CD1c-positive myeloid dendritic cell (primary cell): ENCODE measurements around the gene TPST1.
"Not testable (repeated sequence)": the region's sequence is repeated elsewhere in the genome, so short reads cannot be mapped to it uniquely, and the experiment has no call there.

Experiments
- DNase-seq: peaks from one replicate; pipeline ENCODE4 v3.0.0-alpha.2; 2016; ENCODE audit errors: extremely low spot score

TPST1 gene

DNA sequence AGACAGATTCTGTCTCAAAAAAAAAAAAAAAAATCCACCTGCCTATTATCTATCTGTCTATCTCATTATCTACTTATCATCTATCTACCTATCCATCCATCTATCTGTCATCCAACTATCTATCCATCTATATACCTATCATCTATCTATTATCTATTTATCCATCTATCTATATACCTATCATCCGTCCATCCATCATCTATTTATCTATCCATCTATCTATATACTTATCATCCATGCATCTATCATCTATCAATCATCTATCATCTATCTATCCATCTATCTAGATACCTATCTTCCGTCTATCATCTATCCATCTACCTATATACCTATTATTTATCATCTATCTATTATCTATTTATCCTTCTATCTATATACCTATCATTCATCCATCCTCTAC, 16.5 kb upstream of the TPST1 start:
- DNase-seq: no peak

DNA sequence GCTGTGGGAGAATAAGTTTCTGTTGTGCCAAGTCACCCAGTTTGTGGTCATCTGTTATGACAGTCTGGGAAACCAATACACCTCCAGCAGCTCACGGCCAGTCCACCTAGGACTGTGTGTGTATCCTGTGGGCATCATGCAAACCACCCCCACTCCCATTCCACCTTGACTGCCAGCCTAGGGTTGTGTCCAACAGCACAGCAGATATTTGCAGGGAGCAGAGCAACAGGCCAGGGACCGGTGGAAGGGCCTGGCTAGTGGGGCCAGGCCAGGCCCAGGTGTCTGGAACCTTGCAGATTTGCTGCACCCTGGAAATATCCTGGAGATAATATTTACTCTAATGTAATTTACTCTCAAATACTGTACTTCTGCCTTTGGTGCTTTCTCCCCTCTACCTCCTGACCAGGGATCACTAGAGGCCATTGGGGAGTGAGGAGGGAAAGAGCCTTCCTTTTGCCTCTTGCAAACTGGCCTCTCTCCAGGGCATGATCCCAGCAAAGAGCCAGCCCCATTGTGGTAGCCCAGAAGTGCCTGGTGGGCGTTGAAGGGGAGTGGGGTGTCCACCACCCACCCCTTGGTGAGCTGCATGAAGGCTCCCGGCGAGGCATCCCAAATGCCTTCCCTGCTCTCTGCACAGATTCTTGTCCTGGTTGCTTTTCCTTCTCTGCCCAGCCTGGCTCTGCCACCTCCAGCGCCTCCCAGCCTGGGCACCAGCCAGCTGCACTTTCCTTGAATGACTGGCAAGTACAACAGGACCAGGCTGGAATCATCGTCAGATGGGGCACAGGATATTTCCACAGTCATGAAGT, 15.2 kb upstream of the TPST1 start:
- DNase-seq: no peak

GRCh38 chr7:66190504-66190857, 14.7 kb upstream of the TPST1 start:
- DNase-seq: no peak

GRCh38 chr7:66193146-66193725, 11.9 kb upstream of the TPST1 start:
- no peak for DNase-seq

GRCh38 chr7:66198469-66198868, 6.7 kb upstream of the TPST1 start:
- no peak for DNase-seq

DNA sequence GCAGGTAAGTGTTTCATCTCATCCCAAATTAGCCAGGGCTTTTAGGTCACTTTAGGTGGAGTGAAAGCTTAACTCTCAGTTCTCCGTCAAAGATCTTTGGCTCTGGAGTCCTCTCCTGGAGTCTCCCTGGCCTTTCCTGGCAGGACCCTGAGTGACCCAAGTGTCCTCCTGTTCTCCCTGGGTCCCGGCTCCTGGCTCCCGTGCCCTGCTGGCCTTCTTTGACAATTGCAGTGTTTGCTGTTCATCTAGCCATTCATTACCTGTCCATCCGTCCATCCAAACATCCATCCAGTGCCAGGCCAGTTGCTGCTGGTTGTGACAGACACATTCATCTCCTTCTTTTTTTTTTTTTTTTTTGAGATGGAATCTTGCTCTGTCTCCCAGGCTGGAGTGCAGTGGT, 6.2 kb upstream of the TPST1 start:
- DNase-seq: no peak

DNA sequence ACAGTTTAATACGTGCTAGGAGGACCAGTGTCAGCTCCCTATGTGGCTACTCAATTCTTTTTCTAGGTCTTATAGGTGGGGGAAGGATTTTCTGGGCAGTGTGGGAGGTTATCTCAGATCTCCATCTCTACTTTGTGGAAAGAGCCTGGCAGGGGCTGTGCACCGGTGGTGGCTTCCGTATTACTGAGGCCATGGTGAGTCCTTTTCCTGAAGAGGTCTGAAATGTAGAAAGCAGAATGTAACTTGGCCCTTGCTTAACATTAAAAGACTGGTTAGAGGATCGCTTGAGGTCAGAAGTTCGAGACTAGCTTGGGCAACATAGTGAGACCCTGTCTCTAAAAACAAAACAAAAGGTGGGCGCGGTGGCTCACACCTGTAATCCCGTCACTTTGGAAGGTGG, 2.7 kb upstream of the TPST1 start:
- no peak for DNase-seq

GRCh38 chr7:66205741-66206090, 582 bp downstream of the TPST1 start:
- DNase-seq: no peak

DNA sequence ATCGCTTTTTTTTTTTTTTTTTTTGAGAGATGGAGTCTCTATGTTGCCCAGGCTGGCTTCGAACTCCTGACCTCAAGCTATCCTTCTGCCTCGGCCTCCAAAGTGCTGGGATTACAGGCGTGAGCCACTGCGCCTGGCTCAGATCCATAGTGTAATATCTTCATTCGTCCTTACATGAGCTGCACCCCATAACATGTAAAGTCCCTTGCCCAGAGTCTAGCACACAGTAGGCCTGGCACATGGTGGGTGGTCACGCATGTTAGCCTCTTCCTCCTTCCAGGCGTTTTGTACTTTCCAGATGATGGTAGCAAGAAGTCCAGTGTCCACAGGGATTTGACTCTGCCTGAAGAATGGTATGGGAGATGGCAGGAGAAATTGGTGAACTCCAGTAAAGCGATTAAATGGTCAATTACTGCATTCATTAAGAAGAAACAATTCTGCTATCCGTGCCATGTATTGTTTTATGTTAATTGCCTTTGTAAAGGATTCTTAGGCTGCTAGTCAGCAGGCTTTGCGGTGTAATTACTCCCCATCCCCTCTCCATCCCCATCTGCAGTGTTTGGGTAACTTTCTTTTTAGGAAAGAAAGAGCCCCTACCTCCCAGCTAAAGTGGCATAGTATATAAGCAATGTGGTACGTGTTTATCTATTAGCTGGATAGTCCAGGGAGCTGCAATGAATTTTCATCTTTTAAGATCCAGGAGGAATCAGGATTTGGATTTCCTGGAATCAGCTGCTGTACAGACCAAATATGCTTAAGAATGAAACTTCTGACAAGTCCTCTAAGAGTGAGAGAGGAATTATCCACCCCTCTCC, 1.2 kb downstream of the TPST1 start:
- no peak for DNase-seq

DNA sequence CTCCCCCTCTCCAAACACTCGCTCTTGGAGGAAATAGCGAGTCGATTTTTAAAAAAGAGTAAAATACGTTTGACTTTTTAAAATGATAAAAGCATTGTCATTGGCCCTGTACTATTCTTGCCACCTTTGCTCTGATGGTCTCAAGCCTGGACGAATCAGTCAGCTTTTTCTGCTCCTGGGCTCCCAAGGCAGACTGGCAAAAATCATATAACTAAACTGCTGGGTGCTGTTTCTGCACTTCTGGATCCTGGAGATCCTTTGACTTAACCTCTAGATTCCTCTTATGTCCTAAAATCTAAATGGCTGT, 1.8 kb downstream of the TPST1 start:
- DNase-seq: no peak

GRCh38 chr7:66207540-66207939, 2.4 kb downstream of the TPST1 start:
- no peak for DNase-seq

DNA sequence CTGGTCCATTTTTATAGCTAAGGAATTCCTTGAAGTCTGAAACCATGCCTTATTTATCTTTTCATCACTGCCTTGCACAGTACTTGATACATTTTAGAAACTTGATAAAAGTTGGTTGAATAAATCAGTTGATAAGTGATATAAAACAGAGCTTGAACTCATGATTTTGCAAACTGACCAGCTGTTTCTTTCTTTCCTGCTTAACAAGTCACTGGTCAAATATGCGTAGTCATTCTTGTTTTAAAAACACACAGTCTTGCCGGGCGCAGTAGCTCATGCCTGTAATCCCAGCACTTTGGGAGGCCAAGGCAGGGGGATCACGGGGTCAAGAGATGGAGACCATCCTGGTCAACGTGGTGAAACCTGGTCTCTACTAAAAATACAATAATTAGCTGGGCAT, 6.3 kb downstream of the TPST1 start:
- no peak for DNase-seq

DNA sequence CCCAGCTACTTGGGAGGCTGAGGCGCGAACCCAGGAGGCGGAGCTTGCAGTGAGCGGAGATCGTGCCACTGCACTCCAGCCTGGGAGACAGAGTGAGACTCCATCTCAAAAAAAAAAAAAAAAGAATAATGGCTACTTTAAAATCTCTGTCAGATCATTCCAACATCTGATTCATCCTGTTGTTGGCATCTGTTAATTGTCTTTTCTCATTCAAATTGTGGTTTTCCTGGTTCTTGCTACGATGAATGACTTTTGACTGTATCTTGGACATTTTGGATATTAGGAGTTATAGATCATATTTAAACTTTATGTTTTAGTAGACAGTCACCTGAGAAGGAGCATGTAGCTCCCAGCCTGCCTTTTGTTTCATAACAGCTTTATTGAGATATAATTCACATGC, 8.5 kb downstream of the TPST1 start:
- no peak for DNase-seq

GRCh38 chr7:66216687-66217086, 11.6 kb downstream of the TPST1 start:
- no peak for DNase-seq

DNA sequence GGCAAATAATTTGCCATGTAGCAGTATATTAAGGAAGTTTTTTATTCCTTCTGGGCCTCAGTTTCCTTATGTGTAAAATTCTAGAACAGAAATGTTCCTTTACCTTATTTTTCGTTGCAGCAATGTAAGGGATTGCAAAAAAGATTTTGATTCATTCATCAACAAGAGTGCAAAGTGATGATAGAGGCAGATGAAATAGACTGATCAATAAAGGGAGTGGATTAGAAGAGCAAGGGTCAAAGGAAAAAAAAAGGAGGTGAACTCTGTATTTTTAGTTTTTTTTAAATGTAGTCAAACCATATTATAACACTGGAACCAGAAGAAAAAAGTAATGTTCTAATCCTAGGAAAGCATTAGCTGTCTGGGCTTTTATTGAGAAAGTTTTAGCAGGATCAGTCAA, 14.7 kb downstream of the TPST1 start:
- DNase-seq: no peak

GRCh38 chr7:66221442-66221841, 16.3 kb downstream of the TPST1 start:
- no peak for DNase-seq

DNA sequence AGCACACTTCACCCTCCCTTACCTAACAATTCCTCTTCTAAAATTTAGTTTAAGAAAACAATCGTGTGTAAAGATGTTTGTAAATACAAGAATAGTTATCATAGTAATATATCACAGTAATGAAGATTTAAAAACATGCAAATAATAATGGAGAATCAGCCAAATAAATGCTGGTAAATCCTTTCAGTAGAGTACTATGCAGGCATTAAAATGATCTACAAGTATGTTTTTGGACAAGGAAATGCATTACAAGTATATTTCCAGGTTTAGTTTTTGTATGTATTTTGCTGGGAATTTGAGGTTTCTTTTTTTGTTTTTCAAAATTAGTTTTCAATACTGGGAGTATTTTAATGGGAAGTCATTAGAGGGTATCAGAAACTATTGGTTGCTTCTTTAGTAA, 22.7 kb downstream of the TPST1 start:
- no peak for DNase-seq

- not testable (repeated sequence) for DNase-seq
Observed at GRCh38 chr7:66231326-66232216, 26.4 kb downstream of the TPST1 start.

GRCh38 chr7:66233638-66234037, 28.5 kb downstream of the TPST1 start:
- DNase-seq: no peak

DNA sequence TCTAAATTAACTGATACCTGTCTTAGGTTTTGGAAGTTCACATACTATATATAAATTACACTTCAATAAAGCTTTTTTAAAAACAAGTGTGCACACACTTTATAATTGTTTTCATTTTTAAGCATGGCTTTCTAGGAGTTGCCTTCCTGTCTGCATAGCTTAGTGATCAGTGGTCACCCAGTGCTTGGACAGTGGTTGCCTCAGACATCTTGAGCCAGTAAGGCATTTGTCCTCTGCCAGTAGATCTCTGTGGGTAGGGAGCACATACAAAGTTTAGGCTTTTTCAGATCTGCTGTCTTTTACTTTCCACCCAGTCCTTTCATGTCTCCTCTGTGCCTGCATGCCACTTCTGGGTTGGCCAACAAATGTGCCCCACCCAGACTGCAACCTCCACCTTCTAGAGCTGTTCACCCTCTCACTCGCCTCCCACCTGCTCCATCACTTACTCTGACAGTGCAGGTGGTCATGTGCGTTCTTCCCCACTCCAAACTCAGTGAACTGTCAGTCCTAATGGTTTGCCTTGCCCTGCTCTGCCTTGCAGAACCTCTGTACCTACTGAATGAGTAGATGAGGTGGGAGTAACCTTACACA, 31.7 kb downstream of the TPST1 start:
- no peak for DNase-seq

- DNase-seq: no peak
Observed at GRCh38 chr7:66237906-66238772, 33.0 kb downstream of the TPST1 start.
